ENCODE data around the gene MDFIC.

- no peak for TF ChIP-seq CTCF (IDR thresholded peaks at IDR 0.05)
- no peak for TF ChIP-seq EZH2phosphoT487 (IDR thresholded peaks at IDR 0.05)
- no peak for TF ChIP-seq EZH2 (IDR thresholded peaks at IDR 0.05)
Observed at GRCh38 chr7:115008465-115009114, 86.7 kb downstream of the MDFIC start.
